GM21423 (cell line): ENCODE measurements around the gene TPM2.

Source experiments
- ATAC-seq: cut with Tn5 transposase; IDR thresholded peaks from one replicate; pipeline ENCODE4 v1.9.1; 2021; ENCODE audit warnings: mild to moderate bottlenecking, moderate library complexity; ENCODE audit not compliant: unreplicated experiment

TPM2 gene

GRCh38 chr9:35718721-35719511, 29.2 kb upstream of the TPM2 start:
- ATAC-seq = peak; percentile 71

- no peak for ATAC-seq
Measured at GRCh38 chr9:35717132-35717870, 27.6 kb upstream of the TPM2 start.

- no peak for ATAC-seq
Measured at GRCh38 chr9:35716230-35716629, 26.5 kb upstream of the TPM2 start.

- no peak for ATAC-seq
Measured at GRCh38 chr9:35714579-35715252, 25.0 kb upstream of the TPM2 start.

GRCh38 chr9:35714123-35714522, 24.4 kb upstream of the TPM2 start:
- ATAC-seq = no peak

- ATAC-seq = no peak
Measured at GRCh38 chr9:35713578-35713977, 23.9 kb upstream of the TPM2 start.

GRCh38 chr9:35712762-35713400, 23.2 kb upstream of the TPM2 start:
- ATAC-seq = no peak

GRCh38 chr9:35711501-35712428, 22.0 kb upstream of the TPM2 start:
- ATAC-seq = no peak

GRCh38 chr9:35710818-35711500, 21.2 kb upstream of the TPM2 start:
- ATAC-seq = no peak

- no peak for ATAC-seq
Measured at GRCh38 chr9:35708146-35708545, 18.4 kb upstream of the TPM2 start.

- ATAC-seq = no peak
Measured at GRCh38 chr9:35706951-35707350, 17.2 kb upstream of the TPM2 start.

GRCh38 chr9:35705836-35706430, 16.2 kb upstream of the TPM2 start:
- ATAC-seq = no peak

- ATAC-seq = no peak
Measured at GRCh38 chr9:35705372-35705771, 15.6 kb upstream of the TPM2 start.

- no peak for ATAC-seq
Measured at GRCh38 chr9:35703906-35704672, 14.4 kb upstream of the TPM2 start.

GRCh38 chr9:35702696-35703095, 13.0 kb upstream of the TPM2 start:
- ATAC-seq = no peak

GRCh38 chr9:35700942-35701341, 11.2 kb upstream of the TPM2 start:
- ATAC-seq = no peak

- ATAC-seq = no peak
Measured at GRCh38 chr9:35700031-35700430, 10.3 kb upstream of the TPM2 start.

GRCh38 chr9:35698231-35698630, 8.5 kb upstream of the TPM2 start:
- no peak for ATAC-seq

GRCh38 chr9:35697486-35697885, 7.8 kb upstream of the TPM2 start:
- no peak for ATAC-seq
